CD4-positive, alpha-beta memory T cell (primary cell): ENCODE measurements around the gene SOX15. TPM values are rescaled to one million over a fixed set of nuclear protein-coding genes. Genes with fewer than 3 reads are reported as not detected.
A peak's percentile ranks its signal among the peaks of the same experiment; 100 is the strongest.

ENCODE experiments used
- CTCF ChIA-PET: fragments of 350-600 bp; sonication (Branson Sonifier 250); formaldehyde crosslinking; loops from one replicate; lab custom pipeline; 2021; ENCODE audit warnings: inconsistent platforms; ENCODE audit not compliant: partially characterized antibody; lab: Charles Lee
- POLR2A ChIA-PET: fragments of 350-600 bp; sonication (Branson Sonifier 250); formaldehyde crosslinking; loops from one replicate; lab custom pipeline; 2021; ENCODE audit not compliant: partially characterized antibody; lab: Charles Lee
- DNase-seq, 5 donors: peaks; one replicate each; pipeline versions ENCODE4 v3.0.0 to v3.0.0-alpha.2; 2020 to 2022; ENCODE audit warnings: mixed read lengths in 1 of 5
- H3K27ac ChIP-seq: one replicate; pipeline ENCODE4 v1.7.0; 2013; ENCODE audit warnings: low read depth, low read length
- H3K27me3 ChIP-seq: 2 replicates; pipeline ENCODE4 v1.7.0; 2013; ENCODE audit warnings: mild to moderate bottlenecking, low read length, moderate library complexity; ENCODE audit not compliant: insufficient read depth
- H3K36me3 ChIP-seq: 2 replicates; pipeline ENCODE4 v1.7.0; 2013; ENCODE audit warnings: mild to moderate bottlenecking, low read length, moderate library complexity; ENCODE audit not compliant: insufficient read depth
- H3K4me1 ChIP-seq: 2 replicates; pipeline ENCODE4 v1.7.0; 2013; ENCODE audit warnings: mild to moderate bottlenecking, low read length, moderate library complexity; ENCODE audit not compliant: insufficient read depth
- H3K4me3 ChIP-seq, 2 donors: one replicate each; pipeline ENCODE4 v1.7.0; 2013; ENCODE audit warnings: low read length in 2 of 2, mild to moderate bottlenecking in 1 of 2
- H3K9me3 ChIP-seq, 2 donors: one replicate each; pipeline ENCODE4 v1.7.0; 2013; ENCODE audit warnings: low read length in 2 of 2, control low read depth in 1 of 2; ENCODE audit not compliant: control insufficient read depth in 1 of 2
- H3K27ac Mint-ChIP-seq, 7 donors: one replicate each; pipeline ENCODE4 v1.8.0; 2020 to 2021; ENCODE audit warnings: mixed read lengths in 7 of 7, mild to moderate bottlenecking in 6 of 7, inconsistent platforms in 3 of 7, moderate library complexity in 3 of 7
- H3K27me3 Mint-ChIP-seq, 2 donors: one replicate each; pipeline ENCODE4 v1.8.0; 2020 to 2021; ENCODE audit warnings: mixed read lengths in 2 of 2
- H3K36me3 Mint-ChIP-seq, 2 donors: one replicate each; pipeline ENCODE4 v1.8.0; 2020 to 2021; ENCODE audit warnings: mixed read lengths in 2 of 2, inconsistent platforms in 1 of 2, mild to moderate bottlenecking in 1 of 2
- H3K4me1 Mint-ChIP-seq, 4 donors: one replicate each; pipeline ENCODE4 v1.8.0; 2020 to 2021; ENCODE audit warnings: mixed read lengths in 4 of 4, mild to moderate bottlenecking in 1 of 4
- H3K4me3 Mint-ChIP-seq, 8 donors: one replicate each; pipeline ENCODE4 v1.8.0; 2020 to 2021; ENCODE audit warnings: mixed read lengths in 8 of 8, mild to moderate bottlenecking in 7 of 8, moderate library complexity in 6 of 8, inconsistent platforms in 3 of 8
- H3K9me3 Mint-ChIP-seq, 8 donors: one replicate each; pipeline ENCODE4 v1.8.0; 2020 to 2021; ENCODE audit warnings: mixed read lengths in 8 of 8, mild to moderate bottlenecking in 5 of 8, inconsistent platforms in 3 of 8, moderate library complexity in 1 of 8
- intact Hi-C: fragments of 100-400 bp; cut with micrococcal nuclease; formaldehyde crosslinking; loops from one replicate; pipeline ENCODE4 v1.15.1; 2023
- polyA plus RNA-seq, 2 donors: library from polyadenylated mRNA; unstranded; fragments of 300-500 nt; fragmentation: Illumina TruSeq; gene quantifications; one replicate each; pipeline ENCODE4 v1.2.3, GENCODE V29; 2021
- total RNA-seq, 2 experiments: library from RNA; stranded (reverse); gene quantifications; one replicate each; pipeline ENCODE4 v1.2.3, GENCODE V29; 2021

SOX15 gene
- total and polyA plus RNA-seq, 4 experiments from 2014 or later: 1.0 to 1.1 TPM; not detected in 2

- DNase-seq: no peak
- intact Hi-C loops: no loop called here
- ChIA-PET CTCF (interaction anchor here (0.7 kb wide), 1 partner anchor 78 kb away, joined by 3 read pairs; no protein-coding TSS in a partner anchor), POLR2A (interaction anchor here (0.9 kb wide), 1 partner anchor 16 kb away, joined by 5 read pairs; no protein-coding TSS in a partner anchor)
- Histone ChIP-seq H3K27me3 (no peaks in the 10 kb centered on the region), H3K36me3 (peaks cover 62% of the 10 kb centered on the region), H3K4me1 (peaks cover 8% of the 10 kb centered on the region), H3K9me3 (no peaks in the 10 kb centered on the region), H3K27ac (no peak overlapping the region), H3K4me3 (no peak overlapping the region)
- Mint-ChIP-seq H3K4me3 (no peak overlapping the region), H3K4me1 (peaks cover 0 to 9% (median under 1%) of the 10 kb centered on the region in 4 donors), H3K9me3 (peaks cover 0 to 3% (median 0%) of the 10 kb centered on the region in 8 donors), H3K27ac (no peak overlapping the region), H3K36me3 (peaks cover 38 to 66% of the 10 kb centered on the region in 2 donors), H3K27me3 (no peaks in the 10 kb centered on the region)
Measured at GRCh38 chr17:7591596-7591995, 1.7 kb upstream of the SOX15 start.

DNA sequence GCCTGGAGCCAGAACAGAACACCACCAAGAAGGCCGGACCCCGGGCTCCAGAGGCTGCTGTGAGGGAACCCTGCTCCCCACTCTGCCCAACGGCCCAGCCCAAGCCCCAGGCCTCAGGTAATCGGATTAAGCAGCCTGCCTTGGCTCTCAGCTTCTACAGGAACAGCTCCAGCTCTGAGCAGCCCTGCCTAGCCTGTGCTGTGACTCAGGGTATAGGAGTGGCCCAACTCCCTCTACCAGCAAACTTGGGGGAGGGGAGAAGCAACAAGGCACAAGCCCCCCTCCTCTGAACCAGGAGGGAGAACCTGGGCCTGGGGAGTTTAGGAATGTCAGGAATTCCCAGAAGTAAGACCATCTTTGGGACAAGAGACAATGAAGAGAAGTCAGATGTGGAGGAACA, 849 bp upstream of the SOX15 start:
- Histone ChIP-seq H3K4me1 (peaks cover 10% of the 10 kb centered on the region), H3K4me3 (no peak overlapping the region), H3K27ac (no peak overlapping the region), H3K9me3 (no peaks in the 10 kb centered on the region), H3K27me3 (no peaks in the 10 kb centered on the region), H3K36me3 (peaks cover 57% of the 10 kb centered on the region)
- POLR2A ChIA-PET: interaction anchor here (1.0 to 9.5 kb wide), 3 partner anchors 18 to 235 kb away, joined by 4 to 220 read pairs (median 7); partner anchors contain the start of gene FXR2
- Mint-ChIP-seq H3K27ac (peak overlapping the region in 1 of 7 donors; percentile 75), H3K4me1 (peaks cover 0 to 11% (median 3%) of the 10 kb centered on the region in 4 donors), H3K27me3 (no peaks in the 10 kb centered on the region), H3K9me3 (peaks cover 0 to 2% (median 0%) of the 10 kb centered on the region in 8 donors), H3K36me3 (peaks cover 34 to 60% of the 10 kb centered on the region in 2 donors), H3K4me3 (no peak overlapping the region)
- intact Hi-C loops: no loop called here
- no peak for DNase-seq
- CTCF ChIA-PET: interaction anchor here (0.8 to 3.1 kb wide), 5 partner anchors 16 to 154 kb away, joined by 3 to 28 read pairs (median 12); partner anchors contain the start of genes TP53 and WRAP53

- peaks cover 25 to 54% of the 10 kb centered on the region in 2 donors for H3K36me3 Mint-ChIP-seq
Measured at GRCh38 chr17:7589204-7589868, 558 bp downstream of the SOX15 start.

DNA sequence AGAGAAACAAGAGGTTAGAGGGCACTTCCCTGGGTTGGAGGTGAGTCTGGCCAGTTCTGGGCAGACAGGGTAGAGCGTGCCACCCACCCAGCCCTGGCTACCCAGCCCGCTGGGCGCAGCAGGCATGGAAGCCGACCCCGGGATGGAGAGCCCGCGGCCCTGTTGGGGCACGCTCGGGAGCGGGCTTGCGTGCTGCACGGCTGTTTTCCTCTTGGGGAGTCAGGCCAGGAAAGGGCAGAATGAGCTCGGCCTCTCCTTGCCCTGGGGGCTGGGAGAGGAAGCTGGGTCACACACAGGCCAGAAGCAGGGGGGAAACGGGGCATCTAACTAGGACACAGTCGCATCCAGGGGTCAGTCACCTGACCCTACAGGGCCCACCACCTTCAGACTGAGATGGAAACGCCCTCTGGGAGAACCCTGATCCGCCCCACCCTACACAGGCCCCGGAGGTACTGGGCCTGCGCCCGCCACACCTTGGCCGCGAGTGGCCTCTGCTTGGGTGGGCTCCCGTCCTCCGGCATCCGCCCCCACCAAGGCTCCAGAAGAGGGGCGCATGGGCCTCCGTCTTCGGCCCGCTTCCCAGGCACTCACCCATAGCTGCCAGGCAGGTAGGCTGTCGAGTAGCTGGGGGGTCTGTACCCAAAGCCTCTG, 1.2 kb downstream of the SOX15 start:
- no peak overlapping the region for H3K27ac Mint-ChIP-seq
- peaks cover 0 to 1% (median 0%) of the 10 kb centered on the region in 8 donors for H3K9me3 Mint-ChIP-seq
- H3K4me1 ChIP-seq: peaks cover 26% of the 10 kb centered on the region
- no peaks in the 10 kb centered on the region for H3K27me3 ChIP-seq
- no peaks in the 10 kb centered on the region for H3K27me3 Mint-ChIP-seq
- DNase-seq: no peak
- H3K4me1 Mint-ChIP-seq: peaks cover 5 to 29% (median 16%) of the 10 kb centered on the region in 4 donors
- H3K36me3 Mint-ChIP-seq: peaks cover 19 to 54% of the 10 kb centered on the region in 2 donors
- intact Hi-C loops: loop anchor here (1.0 kb wide), 2 partner anchors 27 to 74 kb away; partner anchors contain the start of gene SENP3
- H3K27ac ChIP-seq: no peak overlapping the region
- no peaks in the 10 kb centered on the region for H3K9me3 ChIP-seq
- ChIA-PET POLR2A (interaction anchor here (1.0 to 9.5 kb wide), 10 partner anchors 16 to 233 kb away, joined by 3 to 220 read pairs (median 4); partner anchors contain the start of genes POLR2A, SAT2, TMEM102 and TP53), CTCF (interaction anchor here (0.6 to 3.1 kb wide), 25 partner anchors 8 to 649 kb away, joined by 3 to 28 read pairs (median 5); partner anchors contain the start of genes ACAP1, FXR2, SENP3 and SLC16A11)
- no peak overlapping the region for H3K4me3 ChIP-seq
- H3K36me3 ChIP-seq: peaks cover 39% of the 10 kb centered on the region
- no peak overlapping the region for H3K4me3 Mint-ChIP-seq

More at GRCh38 chr17:7589204-7589868, 558 bp downstream of the SOX15 start:
- no peak overlapping the region for H3K27ac Mint-ChIP-seq
- Histone ChIP-seq H3K4me3 (no peak overlapping the region), H3K27me3 (no peaks in the 10 kb centered on the region), H3K9me3 (no peaks in the 10 kb centered on the region), H3K4me1 (peaks cover 24% of the 10 kb centered on the region), H3K27ac (no peak overlapping the region), H3K36me3 (peaks cover 46% of the 10 kb centered on the region)
- peak; percentile 57 to 65 (median 60) for DNase-seq
- no peak overlapping the region for H3K4me3 Mint-ChIP-seq
- H3K27me3 Mint-ChIP-seq: no peaks in the 10 kb centered on the region
- ChIA-PET POLR2A (interaction anchor here (0.6 to 9.5 kb wide), 12 partner anchors 16 to 238 kb away, joined by 3 to 220 read pairs (median 4); partner anchors contain the start of genes POLR2A, SAT2, TMEM102 and TP53), CTCF (interaction anchor here (0.6 to 3.1 kb wide), 25 partner anchors 9 to 648 kb away, joined by 3 to 28 read pairs (median 5); partner anchors contain the start of genes ACAP1, FXR2, SENP3 and SLC16A11)
- intact Hi-C loops: loop anchor here (1.0 kb wide), 2 partner anchors 28 to 75 kb away; partner anchors contain the start of gene SENP3
- peaks cover 0 to 1% (median 0%) of the 10 kb centered on the region in 8 donors for H3K9me3 Mint-ChIP-seq
- H3K4me1 Mint-ChIP-seq: peaks cover 5 to 22% (median 11%) of the 10 kb centered on the region in 4 donors

DNA sequence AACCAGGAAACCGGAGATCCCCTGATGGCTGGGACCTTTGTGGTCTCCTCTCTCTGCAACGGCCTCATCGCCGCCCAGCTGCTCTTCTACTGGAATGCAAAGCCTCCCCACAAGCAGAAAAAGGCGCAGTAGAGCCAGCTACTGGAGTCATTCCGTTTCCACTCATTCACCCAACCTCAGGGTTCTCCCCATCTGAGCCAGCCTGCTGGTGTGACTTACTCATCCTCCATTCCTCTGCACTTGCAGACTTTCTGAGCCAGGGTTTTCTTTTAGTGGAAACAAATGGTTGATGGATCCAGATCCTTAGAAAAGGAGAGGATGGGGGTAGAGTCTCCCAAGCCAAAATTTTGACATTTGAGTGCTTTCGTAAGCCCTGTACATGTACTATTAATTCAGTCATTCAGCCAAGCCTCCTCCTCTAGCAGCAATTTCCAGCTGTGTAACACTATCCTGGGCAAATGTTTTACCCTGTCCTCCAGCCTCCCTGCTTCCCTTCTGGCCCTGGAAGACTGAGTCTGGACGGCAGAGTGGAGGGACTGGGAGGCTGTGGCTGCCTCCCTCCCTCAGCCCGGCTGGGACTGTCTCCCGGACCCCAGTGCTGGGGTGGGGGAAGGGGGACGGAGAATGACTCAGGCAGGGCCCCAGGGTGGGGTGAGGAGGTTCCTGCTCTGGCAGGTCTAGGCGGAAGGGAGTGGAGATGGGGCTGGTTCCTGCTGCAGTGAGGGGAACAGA, 2.3 kb downstream of the SOX15 start:
- H3K27ac Mint-ChIP-seq: peak overlapping the region in 4 of 7 donors; percentile 30 to 61 (median 34)
- no peaks in the 10 kb centered on the region for H3K9me3 ChIP-seq
- H3K4me3 Mint-ChIP-seq: peak overlapping the region in 1 of 8 donors; percentile 35
- H3K4me1 Mint-ChIP-seq: peaks cover 5 to 35% (median 21%) of the 10 kb centered on the region in 4 donors
- no peaks in the 10 kb centered on the region for H3K27me3 Mint-ChIP-seq
- intact Hi-C loops: no loop called here
- H3K4me1 ChIP-seq: peaks cover 35% of the 10 kb centered on the region
- POLR2A ChIA-PET: interaction anchor here (1.0 to 9.5 kb wide), 4 partner anchors 15 to 253 kb away, joined by 3 to 220 read pairs (median 14); partner anchors contain the start of genes TP53, WRAP53 and ZBTB4
- no peak overlapping the region for H3K27ac ChIP-seq
- CTCF ChIA-PET: interaction anchor here (1.0 to 2.3 kb wide), 4 partner anchors 8 to 232 kb away, joined by 4 to 9 read pairs (median 5); partner anchors contain the start of gene TP53
- H3K27me3 ChIP-seq: no peaks in the 10 kb centered on the region
- H3K9me3 Mint-ChIP-seq: peaks cover 0 to 1% (median 0%) of the 10 kb centered on the region in 8 donors
- no peak for DNase-seq
- no peak overlapping the region for H3K4me3 ChIP-seq
- H3K36me3 Mint-ChIP-seq: peaks cover 11 to 46% of the 10 kb centered on the region in 2 donors
- peaks cover 28% of the 10 kb centered on the region for H3K36me3 ChIP-seq
